NCI-H146 treated with DMSO at 0.1 percent for 48 hours (cell line): ENCODE data around the gene ZBTB16.

Source experiments
- DNase-seq: peaks from one replicate; lab custom pipeline; 2025; ENCODE audit not compliant: unreplicated experiment; lab: John Stamatoyannopoulos, UW

Gene ZBTB16

DNA sequence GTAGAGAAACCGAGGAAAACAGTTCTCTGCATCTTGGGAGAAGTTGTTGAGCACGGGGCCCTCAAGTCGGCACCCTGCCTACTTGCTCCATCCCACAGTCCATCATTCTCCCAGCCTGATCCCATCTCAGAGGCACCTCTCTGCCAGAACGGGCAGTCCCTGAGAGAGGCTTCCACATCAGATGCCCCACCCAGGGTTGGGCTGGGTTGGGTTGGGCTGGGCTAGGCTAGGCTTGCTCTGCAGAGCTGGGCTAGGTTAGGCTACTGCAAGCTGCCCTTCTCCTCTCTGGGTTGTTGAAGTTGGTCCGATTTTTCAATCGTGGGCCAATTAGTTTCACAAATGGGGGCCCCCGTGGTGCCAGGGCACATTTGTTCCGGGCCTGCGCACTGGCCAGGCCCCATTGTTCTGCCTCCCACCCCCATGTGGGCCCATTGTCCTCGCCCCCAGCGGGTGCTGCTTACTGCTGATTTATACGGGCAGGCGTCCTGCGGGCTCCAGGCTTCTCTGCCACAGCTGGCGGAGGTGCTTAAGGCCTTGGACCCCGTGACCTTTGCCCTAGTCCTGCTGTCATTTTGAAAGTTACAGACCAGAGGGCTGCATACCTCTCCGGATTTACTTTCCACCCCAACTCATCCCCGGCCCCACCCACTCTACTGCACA, 173.0 kb downstream of the ZBTB16 start:
- peak; percentile 62 for DNase-seq

DNA sequence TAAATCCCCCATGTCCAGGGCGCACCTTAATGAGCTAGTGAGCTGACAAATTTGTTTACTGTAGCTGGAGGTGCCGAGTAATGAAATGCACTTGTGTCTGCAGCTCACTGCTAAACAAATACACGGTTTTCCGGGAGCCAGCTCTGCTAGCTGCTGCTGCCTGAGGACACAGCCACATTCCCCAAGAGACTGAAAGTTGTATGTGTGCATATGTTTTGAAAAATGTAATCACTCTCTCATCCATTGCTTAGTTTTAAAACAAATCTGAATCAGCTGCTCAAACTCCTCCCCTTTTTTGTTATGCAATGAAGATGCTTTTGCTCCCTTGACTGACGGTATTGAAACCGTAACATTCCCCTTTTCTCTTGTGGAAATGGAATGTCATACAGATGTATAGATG, 174.2 kb downstream of the ZBTB16 start:
- DNase-seq = no peak

DNA sequence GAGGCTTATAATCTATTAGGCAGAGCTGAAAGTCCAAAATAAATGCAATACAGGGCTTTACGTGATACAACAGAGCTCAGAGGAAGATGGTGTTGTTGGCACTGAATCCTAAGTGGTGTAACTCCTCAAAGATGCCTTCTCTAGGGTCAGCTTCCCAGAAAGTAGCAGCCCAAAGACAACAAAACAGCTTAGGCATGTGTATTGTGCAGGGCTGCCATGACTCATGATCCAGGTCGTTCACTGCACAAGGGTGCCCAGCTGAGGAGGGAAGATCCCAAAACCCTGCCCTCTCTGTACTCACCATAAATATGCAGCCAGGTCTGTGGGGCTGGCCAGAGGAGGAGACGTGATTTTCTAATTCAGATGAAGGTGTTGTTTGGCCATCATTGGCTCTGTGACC, 177.3 kb downstream of the ZBTB16 start:
- no peak for DNase-seq

DNA sequence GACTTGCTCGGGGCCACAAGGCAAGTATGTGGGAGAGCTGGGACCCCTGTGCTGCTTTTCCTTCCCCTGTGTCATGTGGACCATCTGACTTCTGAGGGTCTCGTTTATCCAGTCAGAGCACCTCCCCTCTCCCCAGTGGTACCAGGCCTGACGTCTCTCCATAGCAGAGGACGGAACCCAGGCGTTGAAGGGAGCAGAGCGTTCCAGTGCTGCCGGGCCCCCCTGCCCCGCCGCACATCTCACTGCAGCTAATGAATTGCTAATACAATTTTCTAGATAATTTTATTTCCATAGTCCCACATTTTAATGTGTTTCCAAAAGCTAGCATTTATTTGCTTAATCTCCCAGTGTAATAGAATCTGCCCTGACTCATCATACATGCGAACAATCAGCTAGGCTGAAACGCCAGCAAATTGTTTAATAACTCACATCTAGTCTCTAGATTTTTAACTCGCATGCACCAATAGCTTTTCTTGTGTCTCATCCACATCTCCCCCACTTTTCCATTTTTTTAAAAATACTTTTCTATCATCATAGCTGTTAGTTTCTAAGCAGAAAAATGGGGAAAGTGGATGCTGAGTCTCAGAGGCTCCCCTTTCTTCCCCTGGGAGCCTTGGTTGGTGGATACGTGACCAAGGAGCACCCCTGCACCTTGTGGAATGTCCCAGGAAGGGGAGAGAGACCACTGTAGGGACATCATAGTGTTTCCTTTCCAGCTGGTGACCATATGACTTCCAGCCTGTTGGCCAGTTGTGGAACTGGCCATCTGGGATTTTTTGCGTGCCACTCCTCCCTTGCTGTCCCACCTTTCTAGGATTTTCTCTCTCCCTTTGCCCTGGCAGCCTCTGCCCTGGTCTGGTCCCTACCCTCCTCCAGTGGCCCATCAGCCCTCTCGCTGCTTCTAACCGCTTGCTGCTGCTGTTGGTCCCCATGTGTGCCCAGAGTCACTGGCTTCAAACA, 178.1 kb downstream of the ZBTB16 start:
- no peak for DNase-seq

DNA sequence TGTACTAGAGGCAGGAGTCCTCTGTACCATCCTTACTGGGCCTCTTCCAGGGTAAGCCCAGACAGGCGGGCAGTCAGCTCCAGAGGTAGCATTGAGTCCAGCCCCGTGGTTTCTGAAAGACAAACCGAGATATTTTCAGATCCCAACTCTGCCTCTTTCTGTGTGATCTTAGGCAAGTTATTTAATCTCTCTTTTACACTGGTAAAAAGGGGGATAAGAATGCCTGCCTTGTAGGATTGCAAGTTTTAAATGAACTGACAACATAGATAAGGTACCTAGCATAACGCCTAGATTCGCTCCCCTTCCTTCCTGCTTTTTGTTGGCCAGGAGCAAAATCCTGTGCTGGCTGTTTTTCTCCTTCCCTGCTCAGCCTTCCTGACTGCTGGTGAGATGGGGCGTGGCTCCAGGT, 180.2 kb downstream of the ZBTB16 start:
- no peak for DNase-seq

DNA sequence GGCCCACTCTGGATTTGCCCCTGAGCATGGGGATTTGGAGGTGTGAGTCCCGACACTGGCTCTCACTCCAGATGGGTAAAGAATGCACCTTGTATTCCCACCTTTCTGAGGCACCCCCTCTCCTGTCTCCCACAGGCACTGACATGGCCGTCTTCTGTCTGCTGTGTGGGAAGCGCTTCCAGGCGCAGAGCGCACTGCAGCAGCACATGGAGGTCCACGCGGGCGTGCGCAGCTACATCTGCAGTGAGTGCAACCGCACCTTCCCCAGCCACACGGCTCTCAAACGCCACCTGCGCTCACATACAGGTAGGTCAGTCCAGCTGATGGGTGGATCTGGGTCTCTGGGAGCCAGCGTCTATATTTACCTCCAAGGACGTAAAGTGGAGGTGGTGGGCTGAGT, 182.5 kb downstream of the ZBTB16 start:
- no peak for DNase-seq

DNA sequence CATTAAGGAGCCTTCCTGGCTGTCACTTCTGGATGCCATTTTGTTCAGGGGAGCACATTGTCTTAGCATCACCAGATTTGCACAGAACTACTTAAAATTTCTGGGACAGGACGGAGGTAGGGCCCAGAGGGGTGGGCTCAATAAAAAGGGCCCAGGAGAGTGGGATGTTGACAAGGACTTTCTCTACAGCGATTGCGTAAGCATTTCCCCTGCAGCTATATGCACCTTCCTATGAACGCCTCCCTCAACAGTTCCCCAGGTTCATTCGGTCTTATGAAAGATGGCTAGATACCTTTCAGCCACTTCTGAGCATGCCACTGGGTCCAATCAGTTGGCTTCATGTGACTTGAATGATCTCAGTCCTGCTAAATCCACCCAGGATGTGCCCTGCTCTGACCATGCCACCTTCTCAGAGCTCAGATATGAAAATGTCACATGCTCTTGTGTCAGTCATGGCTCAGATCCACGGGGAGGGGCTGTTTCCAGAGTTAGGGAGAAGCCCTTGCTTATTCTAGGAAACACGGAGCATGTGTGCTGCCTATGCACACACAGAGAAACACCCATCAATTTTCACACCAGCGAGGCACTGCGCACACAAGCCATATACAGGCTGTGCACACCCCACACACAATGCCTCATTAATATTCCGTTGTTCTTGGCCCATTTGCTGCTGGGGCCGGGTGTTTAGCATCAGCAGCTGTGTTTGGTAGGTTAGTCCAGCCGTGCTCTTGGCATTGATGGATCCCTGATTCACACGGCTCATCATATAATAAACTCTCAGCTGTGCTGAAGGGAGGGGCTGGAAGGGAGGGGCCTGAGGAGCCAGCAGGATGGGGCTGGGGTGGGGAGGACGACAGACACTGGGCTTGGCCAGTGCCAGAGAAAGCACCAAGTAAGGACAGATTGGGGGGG, 184.2 kb downstream of the ZBTB16 start:
- peak; percentile 81 for DNase-seq

DNA sequence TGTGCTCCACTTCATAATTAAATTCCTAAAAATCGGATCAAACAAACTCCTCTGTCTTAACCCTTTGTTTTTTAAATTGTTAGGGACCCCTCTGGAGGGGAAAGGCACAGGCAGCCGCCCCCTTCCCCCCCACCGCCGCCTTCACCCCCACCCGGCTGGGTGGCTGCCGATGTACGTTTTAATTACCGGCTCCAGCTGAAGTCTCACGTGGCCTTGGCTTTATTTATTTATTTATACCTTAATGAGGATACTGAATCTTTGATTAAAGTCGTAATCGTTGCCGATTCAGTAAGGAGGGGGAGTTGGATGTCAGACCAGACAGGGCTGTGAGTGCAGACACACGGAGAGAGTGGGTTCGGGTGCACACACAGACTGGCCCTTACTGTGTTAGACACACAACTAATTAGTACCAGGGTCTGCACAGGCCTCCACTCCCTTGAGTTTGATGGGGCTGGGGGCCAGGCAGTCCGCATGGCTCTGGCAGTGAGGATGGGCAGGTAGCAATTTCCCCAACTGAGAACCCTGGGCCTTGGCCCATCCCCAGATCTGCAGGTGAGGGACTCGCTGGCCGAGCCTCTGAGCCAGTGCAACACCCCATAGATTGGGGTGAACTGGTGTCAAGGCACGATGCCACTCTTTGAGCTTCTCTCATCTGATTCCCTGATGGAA, 185.3 kb downstream of the ZBTB16 start:
- DNase-seq = no peak

DNA sequence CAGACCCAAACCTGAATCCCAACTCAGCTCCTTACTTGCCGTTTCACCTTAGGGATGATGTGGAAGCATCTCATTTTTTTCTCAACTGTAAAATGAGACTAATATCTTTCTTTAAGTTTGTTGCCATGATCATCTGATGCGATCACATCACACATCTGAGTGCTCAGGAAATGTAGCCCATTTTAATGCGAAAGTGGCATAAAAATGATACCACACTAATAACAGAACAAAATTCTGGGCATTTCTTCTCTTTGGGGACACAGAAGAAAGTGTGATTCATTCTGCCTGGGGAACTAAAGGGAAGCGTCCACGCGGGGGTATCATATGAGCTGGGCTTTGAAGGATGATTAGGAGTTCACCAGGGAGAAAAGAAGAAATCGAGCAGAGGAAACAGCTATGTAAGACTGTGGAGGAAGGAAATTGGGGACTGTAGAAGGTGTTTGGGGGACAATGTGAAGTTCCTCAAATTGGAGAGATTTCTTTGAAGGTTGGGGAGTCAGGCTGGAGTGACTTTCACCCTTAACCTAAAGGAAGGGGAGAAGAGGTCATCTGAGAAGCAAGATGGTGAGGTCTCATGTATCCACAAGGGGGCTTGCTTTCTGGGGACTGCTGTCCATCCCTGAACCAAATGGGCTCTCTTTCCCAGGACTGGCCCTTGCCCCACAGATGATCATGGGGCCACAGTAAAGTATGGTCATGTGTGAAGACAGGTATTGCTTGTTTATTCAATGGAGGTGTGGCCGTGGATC, 187.0 kb downstream of the ZBTB16 start:
- DNase-seq = no peak

DNA sequence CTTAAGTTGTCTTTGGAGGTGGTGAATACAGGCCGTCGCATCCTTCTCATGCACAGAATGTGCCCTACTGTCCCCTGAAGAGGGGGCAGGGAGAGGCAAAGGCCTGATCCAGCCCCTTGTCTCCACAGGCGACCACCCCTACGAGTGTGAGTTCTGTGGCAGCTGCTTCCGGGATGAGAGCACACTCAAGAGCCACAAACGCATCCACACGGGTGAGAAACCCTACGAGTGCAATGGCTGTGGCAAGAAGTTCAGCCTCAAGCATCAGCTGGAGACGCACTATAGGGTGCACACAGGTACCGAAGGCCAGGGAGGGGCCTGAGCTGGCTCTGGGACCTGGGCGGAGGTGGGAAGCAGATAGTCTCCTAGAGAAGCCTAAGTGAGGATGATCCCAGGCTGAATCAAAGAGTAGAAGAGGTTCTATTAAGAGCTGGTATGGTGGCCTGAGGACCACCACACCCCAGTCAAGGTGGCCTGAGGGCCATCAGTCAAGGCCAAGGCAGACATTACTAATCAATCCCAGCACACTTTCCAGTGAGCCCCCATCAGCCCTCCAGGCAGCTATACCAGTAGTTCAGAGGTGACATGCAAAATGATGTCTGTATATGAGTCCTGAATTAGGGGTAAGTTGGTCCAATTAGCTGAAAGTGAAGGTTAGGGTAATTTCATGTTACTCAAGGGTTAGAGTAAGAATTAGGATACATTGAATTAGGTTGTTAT, 187.7 kb downstream of the ZBTB16 start:
- DNase-seq = no peak

DNA sequence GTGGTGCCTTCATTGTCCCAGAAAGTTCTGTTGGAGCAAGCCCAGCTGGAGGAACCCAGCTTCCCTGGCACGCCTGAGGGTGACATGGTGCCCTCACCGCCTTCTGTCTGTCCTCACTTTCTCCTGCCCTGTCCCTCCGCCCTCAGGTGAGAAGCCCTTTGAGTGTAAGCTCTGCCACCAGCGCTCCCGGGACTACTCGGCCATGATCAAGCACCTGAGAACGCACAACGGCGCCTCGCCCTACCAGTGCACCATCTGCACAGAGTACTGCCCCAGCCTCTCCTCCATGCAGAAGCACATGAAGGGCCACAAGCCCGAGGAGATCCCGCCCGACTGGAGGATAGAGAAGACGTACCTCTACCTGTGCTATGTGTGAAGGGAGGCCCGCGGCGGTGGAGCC, 190.7 kb downstream of the ZBTB16 start:
- DNase-seq = no peak

DNA sequence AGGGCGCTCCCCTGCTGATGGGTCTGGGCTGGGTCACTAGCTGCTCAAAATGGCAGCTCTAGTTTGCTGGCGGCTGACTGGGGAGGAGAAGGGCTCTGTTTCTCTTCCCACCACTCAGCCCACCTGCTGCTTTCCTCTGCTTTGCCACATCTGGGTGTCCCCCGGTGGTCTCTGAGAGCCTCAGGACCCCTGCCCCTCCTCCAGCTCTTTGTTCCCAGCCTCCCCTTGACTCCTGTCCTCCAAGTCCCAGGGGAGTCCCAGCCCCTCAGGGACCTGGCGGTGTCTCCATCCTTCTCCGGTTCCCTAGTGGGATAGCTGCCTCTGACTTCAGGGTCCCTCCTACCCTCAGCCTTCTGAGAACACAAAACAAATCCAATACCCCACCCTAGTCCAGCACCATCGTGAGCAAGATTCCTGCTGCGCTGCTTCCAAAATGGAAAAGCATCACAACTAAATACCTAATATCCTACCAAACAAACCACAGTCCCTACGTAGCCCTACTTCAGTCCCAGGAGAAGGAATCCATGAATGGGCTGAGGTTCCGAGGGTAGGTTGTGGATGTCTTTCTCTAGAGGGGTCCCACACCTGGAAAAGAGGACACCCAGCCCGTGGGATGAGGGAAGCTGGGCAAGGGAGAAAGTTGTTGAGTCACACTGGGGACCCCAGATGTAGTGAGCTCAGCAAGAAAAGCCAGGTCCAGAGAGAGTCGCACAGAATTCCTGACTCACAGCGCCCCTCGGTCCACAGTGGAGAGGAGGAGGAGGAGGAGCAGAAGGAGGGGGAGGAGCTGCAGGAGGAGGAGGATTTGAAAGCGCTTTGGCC, 191.7 kb downstream of the ZBTB16 start:
- no peak for DNase-seq

DNA sequence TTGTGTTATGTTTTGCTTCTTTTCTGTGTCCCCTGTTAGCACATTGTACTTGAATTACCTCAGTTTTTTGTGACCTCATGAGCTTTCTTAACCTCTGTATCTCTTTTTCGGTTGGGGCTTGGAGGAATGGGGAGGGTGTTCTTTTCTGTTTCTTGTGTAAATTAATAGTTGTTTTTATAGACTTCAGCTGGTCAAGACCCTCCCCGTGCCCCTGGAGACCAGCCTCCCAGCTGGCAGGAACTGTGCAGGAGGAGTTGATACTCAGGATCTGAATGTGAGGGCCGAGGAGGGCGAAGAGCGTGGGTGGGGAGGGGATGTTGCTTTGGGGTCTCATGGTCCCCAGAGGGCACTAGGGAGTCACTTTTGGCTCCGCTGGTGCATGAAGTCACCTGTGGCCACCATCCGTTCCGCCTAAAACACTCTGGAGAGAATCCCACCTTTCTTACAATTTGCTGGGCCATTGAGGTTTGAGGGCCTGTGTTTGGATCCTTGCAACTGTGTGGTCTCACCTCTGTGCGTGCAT, 192.4 kb downstream of the ZBTB16 start:
- DNase-seq = no peak

DNA sequence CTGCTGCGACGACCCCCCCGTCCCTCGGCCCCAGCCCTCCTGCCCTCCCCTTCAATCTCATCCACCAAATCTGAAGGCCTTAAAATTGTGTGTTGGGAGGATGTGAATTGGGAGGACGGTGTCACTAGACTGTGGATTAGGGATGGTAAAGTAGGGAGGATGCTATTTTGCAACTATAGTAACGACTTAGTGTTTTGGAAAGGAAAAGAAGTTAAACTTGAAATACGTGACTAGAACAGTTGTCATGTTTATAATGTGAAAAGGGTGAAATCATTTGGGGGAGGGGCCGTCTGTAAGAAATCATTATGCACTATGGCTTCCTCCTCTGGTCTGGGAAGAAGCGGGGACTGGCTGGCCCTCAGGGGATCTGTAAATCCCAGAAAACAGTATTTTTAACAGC, 193.3 kb downstream of the ZBTB16 start:
- DNase-seq = no peak

DNA sequence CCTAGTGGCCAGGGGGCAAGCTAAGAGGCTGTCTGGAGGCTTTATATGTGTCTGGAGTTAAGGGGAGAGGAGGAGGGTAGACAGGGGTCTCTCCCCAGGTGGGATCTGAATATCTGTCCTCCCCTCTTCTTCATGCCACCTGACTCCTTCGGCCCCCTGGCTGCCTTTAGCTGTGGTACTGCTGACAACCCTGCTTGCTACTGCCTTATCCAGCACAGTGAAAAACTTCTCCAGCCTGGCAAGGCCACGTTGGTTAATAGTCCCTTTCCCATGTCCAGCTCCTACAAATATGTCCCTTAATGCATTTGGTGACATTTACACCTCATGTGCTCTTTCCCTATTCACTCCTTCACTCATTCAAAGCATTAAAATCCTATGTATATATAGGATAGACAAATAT, 194.3 kb downstream of the ZBTB16 start:
- DNase-seq = no peak

DNA sequence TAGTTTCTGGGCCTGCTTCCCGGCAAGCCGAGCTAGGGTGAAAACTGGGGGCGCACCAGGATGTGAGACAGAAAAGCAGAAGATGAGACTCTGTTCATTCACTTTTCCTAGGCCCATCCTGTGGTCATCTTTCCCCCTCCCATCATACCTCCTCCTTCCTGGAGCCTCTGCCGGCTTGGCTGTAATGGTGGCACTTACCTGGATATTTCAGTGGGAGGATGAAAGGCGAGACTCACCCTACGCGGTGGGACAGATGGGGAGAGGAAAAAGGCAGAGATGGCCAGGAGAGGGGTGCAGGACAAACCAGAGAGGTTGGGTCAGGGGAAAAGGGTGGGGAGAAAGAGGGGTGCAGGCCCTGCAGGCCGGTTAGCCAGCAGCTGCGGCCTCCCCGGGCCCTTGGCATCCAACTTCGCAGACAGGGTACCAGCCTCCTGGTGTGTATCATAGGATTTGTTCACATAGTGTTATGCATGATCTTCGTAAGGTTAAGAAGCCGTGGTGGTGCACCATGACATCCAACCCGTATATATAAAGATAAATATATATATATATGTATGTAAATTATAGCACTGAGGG, 195.1 kb downstream of the ZBTB16 start:
- DNase-seq = no peak

DNA sequence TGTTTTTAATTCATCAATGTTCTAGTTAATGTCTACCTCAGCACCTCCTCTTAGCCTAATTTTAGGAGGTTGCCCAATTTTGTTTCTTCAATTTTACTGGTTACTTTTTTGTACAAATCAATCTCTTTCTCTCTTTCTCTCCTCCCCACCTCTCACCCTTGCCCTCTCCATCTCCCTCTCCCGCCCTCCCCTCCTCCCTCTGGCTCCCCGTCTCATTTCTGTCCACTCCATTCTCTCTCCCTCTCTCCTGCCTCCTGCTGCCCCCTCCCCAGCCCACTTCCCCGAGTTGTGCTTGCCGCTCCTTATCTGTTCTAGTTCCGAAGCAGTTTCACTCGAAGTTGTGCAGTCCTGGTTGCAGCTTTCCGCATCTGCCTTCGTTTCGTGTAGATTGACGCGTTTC, 195.8 kb downstream of the ZBTB16 start:
- DNase-seq = no peak
